ENCODE results near the gene AHDC1. TPM values are rescaled to one million over a fixed set of nuclear protein-coding genes. Genes with fewer than 3 reads are reported as not detected.

AHDC1 gene
- total RNA-seq, 2 experiments from 2014 or later: 15.3 to 19.3 TPM

GRCh38 chr1:27517907-27518718, 85.8 kb downstream of the AHDC1 start:
- H3K27ac Mint-ChIP-seq: peak overlapping the region; percentile 55
- H3K9me3 Mint-ChIP-seq: no peaks in the 10 kb centered on the region
- H3K4me1 Mint-ChIP-seq: peaks cover 44% of the 10 kb centered on the region
- ChIA-PET CTCF (interaction anchor here (0.7 to 1.5 kb wide), 2 partner anchors 13 to 69 kb away, joined by 5 read pairs; no protein-coding TSS in a partner anchor), POLR2A (no interaction called here)
- no peaks in the 10 kb centered on the region for H3K27me3 Mint-ChIP-seq
- DNase-seq: no peak
- no peaks in the 10 kb centered on the region for H3K36me3 Mint-ChIP-seq (ENCODE audit: low read depth)
- H3K4me3 Mint-ChIP-seq: no peak overlapping the region

- no peak overlapping the region for H3K27ac Mint-ChIP-seq
- no peaks in the 10 kb centered on the region for H3K27me3 Mint-ChIP-seq
- POLR2A ChIA-PET: no interaction called here
- H3K4me1 Mint-ChIP-seq: peaks cover 36% of the 10 kb centered on the region
- no peaks in the 10 kb centered on the region for H3K9me3 Mint-ChIP-seq
- CTCF ChIA-PET: interaction anchor here (1.2 to 1.5 kb wide), 2 partner anchors 68 to 145 kb away, joined by 3 to 5 read pairs; no protein-coding TSS in a partner anchor
- no peaks in the 10 kb centered on the region for H3K36me3 Mint-ChIP-seq (ENCODE audit: low read depth)
- DNase-seq: no peak
- H3K4me3 Mint-ChIP-seq: no peak overlapping the region
Observed at GRCh38 chr1:27517301-27517700, 86.6 kb downstream of the AHDC1 start.

GRCh38 chr1:27515626-27516025, 88.3 kb downstream of the AHDC1 start:
- no peaks in the 10 kb centered on the region for H3K27me3 Mint-ChIP-seq
- no peak overlapping the region for H3K4me3 Mint-ChIP-seq
- peaks cover 22% of the 10 kb centered on the region for H3K4me1 Mint-ChIP-seq
- H3K27ac Mint-ChIP-seq: peak overlapping the region; percentile 41
- no peaks in the 10 kb centered on the region for H3K36me3 Mint-ChIP-seq (ENCODE audit: low read depth)
- CTCF ChIA-PET: interaction anchor here (1.0 to 1.6 kb wide), 4 partner anchors 9 to 51 kb away, joined by 3 to 5 read pairs (median 4); no protein-coding TSS in a partner anchor
- H3K9me3 Mint-ChIP-seq: no peaks in the 10 kb centered on the region
- POLR2A ChIA-PET: no interaction called here
- DNase-seq: no peak

GRCh38 chr1:27513958-27514357, 90.0 kb downstream of the AHDC1 start:
- Mint-ChIP-seq H3K4me1 (peaks cover 13% of the 10 kb centered on the region), H3K27me3 (no peaks in the 10 kb centered on the region), H3K4me3 (no peak overlapping the region), H3K36me3 (ENCODE audit: low read depth) (no peaks in the 10 kb centered on the region), H3K27ac (peak overlapping the region; percentile 31), H3K9me3 (no peaks in the 10 kb centered on the region)
- POLR2A ChIA-PET: no interaction called here
- CTCF ChIA-PET: interaction anchor here (0.7 to 1.9 kb wide), 3 partner anchors 9 to 12 kb away, joined by 3 to 5 read pairs (median 3); no protein-coding TSS in a partner anchor
- no peak for DNase-seq

DNA sequence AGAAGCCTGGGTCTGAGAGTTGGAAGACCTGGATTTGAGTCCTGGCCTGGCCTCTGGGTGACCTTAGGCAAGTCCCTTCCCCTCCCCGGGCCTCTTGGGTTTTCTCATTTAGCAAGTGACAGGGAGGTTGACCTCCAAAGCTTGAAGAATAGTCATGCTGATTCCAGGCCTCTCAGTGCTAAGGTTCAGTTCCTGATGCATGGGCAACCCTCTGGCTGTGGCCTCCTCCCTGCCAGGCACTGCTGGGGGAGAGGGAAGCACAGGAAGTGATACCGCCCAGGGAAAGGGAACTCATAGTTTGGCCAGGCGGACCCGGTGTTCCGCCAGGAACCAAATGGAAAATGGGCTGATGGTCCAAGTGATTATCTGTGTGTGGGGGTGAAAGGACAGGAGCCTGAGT, 90.4 kb downstream of the AHDC1 start:
- ChIA-PET CTCF (interaction anchor here (0.7 to 1.9 kb wide), 3 partner anchors 9 to 12 kb away, joined by 3 to 5 read pairs (median 3); no protein-coding TSS in a partner anchor), POLR2A (no interaction called here)
- Mint-ChIP-seq H3K27ac (peak overlapping the region; percentile 31), H3K9me3 (no peaks in the 10 kb centered on the region), H3K4me3 (no peak overlapping the region), H3K36me3 (ENCODE audit: low read depth) (no peaks in the 10 kb centered on the region), H3K27me3 (no peaks in the 10 kb centered on the region), H3K4me1 (peaks cover 10% of the 10 kb centered on the region)
- DNase-seq: no peak

DNA sequence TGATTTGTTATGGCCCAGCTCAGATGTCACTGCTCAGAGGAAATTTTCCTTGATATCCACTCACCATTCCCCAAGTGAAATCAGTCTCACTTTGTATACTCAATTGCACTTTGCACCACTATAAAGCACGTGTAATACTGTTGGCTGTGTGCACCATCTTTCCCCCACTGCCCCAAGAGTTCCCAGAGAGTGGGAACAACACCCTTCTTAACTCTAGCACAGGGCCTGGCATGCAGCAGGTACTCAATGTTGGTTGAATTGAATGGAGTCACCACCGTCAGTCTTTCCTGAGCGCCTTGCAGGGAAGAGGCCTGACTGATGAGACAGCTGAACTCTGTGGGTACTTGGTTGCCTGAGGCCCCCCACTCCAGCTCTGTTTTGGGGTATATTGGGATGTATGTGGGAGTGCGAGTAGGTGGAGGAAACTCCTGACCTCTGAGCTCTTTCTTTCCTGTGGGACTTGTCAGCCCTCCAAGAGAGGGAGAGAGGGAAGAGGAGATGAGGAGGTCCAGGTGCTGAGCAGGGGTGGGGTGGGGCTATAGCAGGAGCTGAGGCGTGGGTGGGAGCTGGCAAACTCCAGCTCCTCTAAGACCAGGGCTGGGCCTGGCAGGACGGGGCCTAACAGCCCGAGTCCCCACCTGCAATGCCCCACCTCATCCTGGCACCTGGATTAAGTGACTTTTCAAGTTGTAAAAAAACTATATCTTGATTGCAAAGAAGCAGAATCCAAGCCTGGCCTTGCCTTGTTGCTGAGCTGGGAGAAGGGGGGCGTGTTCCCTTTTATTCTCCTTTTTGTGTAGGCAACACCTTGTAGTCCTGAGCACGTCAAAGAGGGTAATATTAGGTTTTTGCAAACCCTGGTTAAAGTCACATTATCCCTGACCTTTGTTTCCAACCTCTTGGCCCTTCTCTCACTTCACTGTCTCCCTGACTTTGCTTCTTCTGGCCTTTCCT, 94.5 kb downstream of the AHDC1 start:
- Mint-ChIP-seq H3K4me3 (no peak overlapping the region), H3K27ac (no peak overlapping the region), H3K9me3 (no peaks in the 10 kb centered on the region), H3K27me3 (no peaks in the 10 kb centered on the region), H3K4me1 (no peaks in the 10 kb centered on the region), H3K36me3 (ENCODE audit: low read depth) (no peaks in the 10 kb centered on the region)
- CTCF ChIA-PET: interaction anchor here (0.6 to 1.4 kb wide), 5 partner anchors 10 to 50 kb away, joined by 3 to 5 read pairs (median 3); no protein-coding TSS in a partner anchor
- DNase-seq: no peak
- POLR2A ChIA-PET: no interaction called here

GRCh38 chr1:27507960-27508665, 95.8 kb downstream of the AHDC1 start:
- Mint-ChIP-seq H3K36me3 (ENCODE audit: low read depth) (no peaks in the 10 kb centered on the region), H3K27ac (peak overlapping the region; percentile 72), H3K4me1 (no peaks in the 10 kb centered on the region), H3K9me3 (no peaks in the 10 kb centered on the region), H3K4me3 (no peak overlapping the region), H3K27me3 (no peaks in the 10 kb centered on the region)
- POLR2A ChIA-PET: interaction anchor here (0.6 kb wide), 2 partner anchors 12 to 164 kb away, joined by 3 to 6 read pairs; partner anchors contain the start of gene IFI6
- CTCF ChIA-PET: interaction anchor here (0.7 to 1.4 kb wide), 4 partner anchors 14 to 218 kb away, joined by 3 to 5 read pairs (median 3); partner anchors contain the start of gene FAM76A
- DNase-seq: no peak

- CTCF ChIA-PET: interaction anchor here (0.6 to 1.9 kb wide), 5 partner anchors 9 to 76 kb away, joined by 3 to 4 read pairs (median 3); no protein-coding TSS in a partner anchor
Observed at GRCh38 chr1:27506703-27507102, 97.2 kb downstream of the AHDC1 start.

GRCh38 chr1:27505420-27505680, 98.6 kb downstream of the AHDC1 start:
- ChIA-PET POLR2A (no interaction called here), CTCF (interaction anchor here (0.5 to 1.9 kb wide), 5 partner anchors 18 to 428 kb away, joined by 3 to 6 read pairs (median 4); no protein-coding TSS in a partner anchor)
- H3K36me3 Mint-ChIP-seq (ENCODE audit: low read depth): no peaks in the 10 kb centered on the region
- H3K4me3 Mint-ChIP-seq: no peak overlapping the region
- H3K27me3 Mint-ChIP-seq: no peaks in the 10 kb centered on the region
- H3K4me1 Mint-ChIP-seq: no peaks in the 10 kb centered on the region
- no peak for DNase-seq
- peak overlapping the region; percentile 36 for H3K27ac Mint-ChIP-seq
- H3K9me3 Mint-ChIP-seq: no peaks in the 10 kb centered on the region

More at GRCh38 chr1:27506703-27507102, 97.2 kb downstream of the AHDC1 start:
- no peak for DNase-seq
- no peaks in the 10 kb centered on the region for H3K27me3 Mint-ChIP-seq
- H3K27ac Mint-ChIP-seq: no peak overlapping the region
- no peaks in the 10 kb centered on the region for H3K4me1 Mint-ChIP-seq
- no peaks in the 10 kb centered on the region for H3K9me3 Mint-ChIP-seq
- no peaks in the 10 kb centered on the region for H3K36me3 Mint-ChIP-seq (ENCODE audit: low read depth)
- POLR2A ChIA-PET: no interaction called here
- H3K4me3 Mint-ChIP-seq: no peak overlapping the region

GRCh38 chr1:27504588-27505419, 99.1 kb downstream of the AHDC1 start:
- CTCF ChIA-PET: interaction anchor here (0.5 to 1.5 kb wide), 5 partner anchors 9 to 427 kb away, joined by 3 to 6 read pairs (median 3); no protein-coding TSS in a partner anchor
- H3K36me3 Mint-ChIP-seq (ENCODE audit: low read depth): no peaks in the 10 kb centered on the region

DNA sequence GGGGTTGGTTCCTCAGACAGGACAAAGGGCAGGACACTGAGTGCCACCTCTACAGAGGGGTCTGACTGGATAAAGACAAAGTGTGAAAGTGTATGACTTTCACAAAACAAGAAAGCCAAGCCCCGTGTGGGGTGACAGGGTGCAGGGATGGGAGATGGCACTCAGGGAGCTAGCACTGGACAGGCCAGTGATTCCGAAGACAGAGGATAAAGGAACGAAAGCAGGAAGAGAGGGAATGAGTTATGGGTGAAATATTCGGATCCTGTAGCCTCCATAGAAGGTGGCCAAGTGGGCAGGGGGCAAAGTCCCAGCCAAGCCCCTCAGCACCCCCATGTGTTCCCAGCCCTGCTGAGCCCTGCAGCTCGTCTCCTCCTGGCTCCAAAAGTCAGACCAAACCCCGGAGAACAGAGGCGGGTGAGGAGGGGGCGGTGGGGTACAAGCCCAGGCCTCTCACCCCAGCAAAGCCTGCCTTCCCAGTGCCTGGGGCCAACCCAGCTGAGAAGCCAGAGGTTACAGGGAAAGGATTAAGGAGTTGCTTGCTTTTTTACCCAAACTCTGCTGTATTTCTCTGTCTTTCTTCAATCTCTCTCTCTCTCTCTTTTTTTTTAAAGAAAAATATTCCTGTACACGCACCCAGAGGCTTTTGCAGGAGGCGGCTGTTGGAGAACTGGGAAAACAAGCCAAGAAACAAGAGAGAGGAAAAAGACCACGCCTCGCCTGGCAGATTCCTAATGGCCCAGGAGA, 99.9 kb downstream of the AHDC1 start:
- Mint-ChIP-seq H3K4me1 (no peaks in the 10 kb centered on the region), H3K4me3 (no peak overlapping the region), H3K27me3 (no peaks in the 10 kb centered on the region), H3K36me3 (ENCODE audit: low read depth) (no peaks in the 10 kb centered on the region), H3K9me3 (no peaks in the 10 kb centered on the region), H3K27ac (no peak overlapping the region)
- CTCF ChIA-PET: interaction anchor here (0.5 to 1.2 kb wide), 3 partner anchors 10 to 488 kb away, joined by 3 read pairs; no protein-coding TSS in a partner anchor
- no peak for DNase-seq
- POLR2A ChIA-PET: no interaction called here

More at GRCh38 chr1:27504588-27505419, 99.1 kb downstream of the AHDC1 start:
- no peak overlapping the region for H3K4me3 Mint-ChIP-seq
- POLR2A ChIA-PET: no interaction called here
- H3K9me3 Mint-ChIP-seq: no peaks in the 10 kb centered on the region
- no peak for DNase-seq
- H3K27ac Mint-ChIP-seq: no peak overlapping the region
- H3K4me1 Mint-ChIP-seq: no peaks in the 10 kb centered on the region
- no peaks in the 10 kb centered on the region for H3K27me3 Mint-ChIP-seq
